Measurements from ENCODE around the gene PHLPP1. TPM values are rescaled to one million over a fixed set of nuclear protein-coding genes. Genes with fewer than 3 reads are reported as not detected.
A peak's percentile ranks its signal among the peaks of the same experiment; 100 is the strongest.

The PHLPP1 gene
- total RNA-seq, 1 donor from 2014 or later, result 47.3 TPM

DNA sequence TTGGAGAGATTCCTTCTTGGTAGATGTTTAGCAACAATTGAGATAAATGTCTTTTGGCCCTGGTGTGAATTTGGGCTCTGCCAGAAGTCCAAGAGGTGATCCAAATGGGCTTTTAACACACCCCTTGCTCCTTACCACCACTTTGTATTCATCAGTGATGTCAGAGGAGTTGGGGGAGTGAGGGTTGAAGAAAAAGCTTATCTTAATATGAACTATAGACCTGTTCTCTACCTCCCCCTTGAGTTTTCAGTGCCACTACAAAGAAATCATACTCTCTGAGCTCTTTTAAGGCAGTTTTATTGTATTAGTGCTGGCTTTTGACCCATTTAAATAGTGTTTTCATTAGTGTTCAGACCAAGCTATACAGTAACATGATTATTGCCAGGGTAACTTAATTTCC lies 229.1 kb downstream of the PHLPP1 start:
- TF ChIP-seq, protein P1, sequence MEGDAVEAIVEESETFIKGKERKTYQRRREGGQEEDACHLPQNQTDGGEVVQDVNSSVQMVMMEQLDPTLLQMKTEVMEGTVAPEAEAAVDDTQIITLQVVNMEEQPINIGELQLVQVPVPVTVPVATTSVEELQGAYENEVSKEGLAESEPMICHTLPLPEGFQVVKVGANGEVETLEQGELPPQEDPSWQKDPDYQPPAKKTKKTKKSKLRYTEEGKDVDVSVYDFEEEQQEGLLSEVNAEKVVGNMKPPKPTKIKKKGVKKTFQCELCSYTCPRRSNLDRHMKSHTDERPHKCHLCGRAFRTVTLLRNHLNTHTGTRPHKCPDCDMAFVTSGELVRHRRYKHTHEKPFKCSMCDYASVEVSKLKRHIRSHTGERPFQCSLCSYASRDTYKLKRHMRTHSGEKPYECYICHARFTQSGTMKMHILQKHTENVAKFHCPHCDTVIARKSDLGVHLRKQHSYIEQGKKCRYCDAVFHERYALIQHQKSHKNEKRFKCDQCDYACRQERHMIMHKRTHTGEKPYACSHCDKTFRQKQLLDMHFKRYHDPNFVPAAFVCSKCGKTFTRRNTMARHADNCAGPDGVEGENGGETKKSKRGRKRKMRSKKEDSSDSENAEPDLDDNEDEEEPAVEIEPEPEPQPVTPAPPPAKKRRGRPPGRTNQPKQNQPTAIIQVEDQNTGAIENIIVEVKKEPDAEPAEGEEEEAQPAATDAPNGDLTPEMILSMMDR (IDR thresholded peaks at IDR 0.05; ENCODE audit: unreplicated experiment), result no peak
- DNase-seq (ENCODE audit: low spot score), result no peak
- Mint-ChIP-seq H3K27ac (ENCODE audit: unreplicated experiment) (no peak overlapping the region), H3K4me3 (ENCODE audit: unreplicated experiment) (no peak overlapping the region), H3K27me3 (ENCODE audit: unreplicated experiment) (peaks cover 2% of the 10 kb centered on the region), H3K4me1 (ENCODE audit: unreplicated experiment) (peaks cover 6% of the 10 kb centered on the region), H3K9me3 (ENCODE audit: unreplicated experiment) (no peaks in the 10 kb centered on the region), H3K36me3 (ENCODE audit: low read depth, unreplicated experiment) (peaks cover 22% of the 10 kb centered on the region)

GRCh38 chr18:62948788-62949187 lies 233.4 kb downstream of the PHLPP1 start:
- Mint-ChIP-seq H3K27ac (ENCODE audit: unreplicated experiment) (no peak overlapping the region), H3K9me3 (ENCODE audit: unreplicated experiment) (no peaks in the 10 kb centered on the region)

GRCh38 chr18:62950246-62950645 lies 234.9 kb downstream of the PHLPP1 start:
- Mint-ChIP-seq H3K9me3 (ENCODE audit: unreplicated experiment) (no peaks in the 10 kb centered on the region), H3K4me3 (ENCODE audit: unreplicated experiment) (no peak overlapping the region), H3K27ac (ENCODE audit: unreplicated experiment) (no peak overlapping the region), H3K36me3 (ENCODE audit: low read depth, unreplicated experiment) (peaks cover 18% of the 10 kb centered on the region), H3K27me3 (ENCODE audit: unreplicated experiment) (peaks cover 4% of the 10 kb centered on the region), H3K4me1 (ENCODE audit: unreplicated experiment) (peaks cover 15% of the 10 kb centered on the region)
- DNase-seq (ENCODE audit: low spot score), result no peak
- TF ChIP-seq, protein P1 (IDR thresholded peaks at IDR 0.05; ENCODE audit: unreplicated experiment), result no peak

More at GRCh38 chr18:62948788-62949187, 233.4 kb downstream of the PHLPP1 start:
- peaks cover 18% of the 10 kb centered on the region for H3K36me3 Mint-ChIP-seq (ENCODE audit: low read depth, unreplicated experiment)
- TF ChIP-seq, protein P1 (IDR thresholded peaks at IDR 0.05; ENCODE audit: unreplicated experiment), result no peak
- H3K4me3 Mint-ChIP-seq (ENCODE audit: unreplicated experiment), result no peak overlapping the region
- DNase-seq (ENCODE audit: low spot score), result no peak
- H3K27me3 Mint-ChIP-seq (ENCODE audit: unreplicated experiment), result peaks cover 2% of the 10 kb centered on the region
- peaks cover 13% of the 10 kb centered on the region for H3K4me1 Mint-ChIP-seq (ENCODE audit: unreplicated experiment)

DNA sequence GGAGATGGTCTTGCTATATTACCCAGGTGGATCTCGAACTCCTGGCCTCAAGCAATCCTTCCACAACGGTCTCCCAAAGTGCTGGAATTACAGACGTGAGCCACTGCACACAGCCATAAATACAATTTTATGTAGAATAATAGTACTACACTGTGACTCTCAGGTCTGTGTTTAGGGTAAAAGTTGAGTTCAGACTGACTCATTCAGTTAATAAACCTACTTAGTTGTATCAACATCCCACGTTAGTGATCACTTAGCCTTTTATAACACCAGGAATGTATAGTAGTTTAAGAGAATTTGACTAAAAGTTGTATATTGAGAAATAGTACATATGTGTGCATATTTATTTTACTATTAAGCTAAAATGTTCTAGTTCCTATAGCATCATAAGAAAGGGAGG lies 237.5 kb downstream of the PHLPP1 start:
- peaks cover 14% of the 10 kb centered on the region for H3K36me3 Mint-ChIP-seq (ENCODE audit: low read depth, unreplicated experiment)

DNA sequence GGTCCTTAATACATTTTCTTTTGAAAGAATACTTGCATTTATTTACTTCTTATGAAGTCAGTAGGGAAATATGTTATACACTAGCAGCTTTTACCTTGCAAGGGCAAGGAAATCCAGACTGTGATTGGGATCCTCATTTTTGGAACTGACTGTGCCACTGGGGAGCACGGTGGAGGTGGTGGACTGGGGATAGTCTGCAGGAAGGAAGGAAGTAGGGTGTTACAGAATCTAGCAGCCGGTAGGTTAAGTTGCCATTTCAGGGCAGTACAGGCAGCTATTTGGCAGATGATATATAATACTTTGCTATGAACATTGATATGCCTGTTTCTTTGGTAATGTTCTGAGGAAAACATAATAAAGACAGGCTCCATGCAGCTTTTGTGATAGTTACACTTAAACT lies 238.3 kb downstream of the PHLPP1 start:
- H3K4me3 Mint-ChIP-seq (ENCODE audit: unreplicated experiment), result no peak overlapping the region
- TF ChIP-seq, protein P1 (IDR thresholded peaks at IDR 0.05; ENCODE audit: unreplicated experiment), result no peak
- H3K9me3 Mint-ChIP-seq (ENCODE audit: unreplicated experiment), result no peaks in the 10 kb centered on the region
- H3K4me1 Mint-ChIP-seq (ENCODE audit: unreplicated experiment), result peaks cover 15% of the 10 kb centered on the region
- peak overlapping the region; percentile 14 for H3K27ac Mint-ChIP-seq (ENCODE audit: unreplicated experiment)
- H3K27me3 Mint-ChIP-seq (ENCODE audit: unreplicated experiment), result peaks cover 5% of the 10 kb centered on the region
- peaks cover 17% of the 10 kb centered on the region for H3K36me3 Mint-ChIP-seq (ENCODE audit: low read depth, unreplicated experiment)
- no peak for DNase-seq (ENCODE audit: low spot score)

More for the DNA sequence above, 237.5 kb downstream of the PHLPP1 start:
- no peaks in the 10 kb centered on the region for H3K9me3 Mint-ChIP-seq (ENCODE audit: unreplicated experiment)
- H3K4me1 Mint-ChIP-seq (ENCODE audit: unreplicated experiment), result peaks cover 15% of the 10 kb centered on the region
- DNase-seq (ENCODE audit: low spot score), result no peak
- H3K27ac Mint-ChIP-seq (ENCODE audit: unreplicated experiment), result no peak overlapping the region
- H3K27me3 Mint-ChIP-seq (ENCODE audit: unreplicated experiment), result peaks cover 8% of the 10 kb centered on the region
- H3K4me3 Mint-ChIP-seq (ENCODE audit: unreplicated experiment), result no peak overlapping the region
- TF ChIP-seq, protein P1 (IDR thresholded peaks at IDR 0.05; ENCODE audit: unreplicated experiment), result no peak

Measured in endothelial cell (in vitro differentiated cells).